Panc1 (cell line): ENCODE measurements around the gene QRICH1. TPM values are rescaled to one million over a fixed set of nuclear protein-coding genes. Genes with fewer than 3 reads are reported as not detected.

ENCODE experiments used
- ATAC-seq: fragments of 200-7000 bp; cut with Tn5 transposase; 2 replicates; pipeline ENCODE4 v1.9.1; 2020; ENCODE audit warnings: mild to moderate bottlenecking, moderate library complexity
- BruUV-seq: library from RNA; stranded (reverse); fragments of 400-500 nt; replicated peaks from 2 replicates; lab custom pipeline; 2021; lab: Mats Ljungman, UMichigan
- CTCF ChIA-PET: fragments of 300-600 bp; sonication (Branson Sonifier 250); formaldehyde crosslinking; loops from one replicate; lab custom pipeline; 2022; ENCODE audit warnings: antibody characterized with exemption; lab: Charles Lee
- POLR2A ChIA-PET: fragments of 300-600 bp; sonication (Branson Sonifier 250); formaldehyde crosslinking; loops from one replicate; lab custom pipeline; 2022; ENCODE audit warnings: antibody characterized with exemption; lab: Charles Lee
- DNase-seq: peaks from one replicate; pipeline ENCODE4 v3.0.0-alpha.2; 2010; ENCODE audit warnings: low read depth, low spot score
- H3K27ac ChIP-seq: 2 replicates; pipeline ENCODE4 v1.5.1; 2011; ENCODE audit warnings: mild to moderate bottlenecking, low read length, inconsistent platforms
- H3K27me3 ChIP-seq: fragments of 200-500 bp; sonication (Bioruptor generic); 2 replicates; pipeline ENCODE4 v1.6.0; 2014; ENCODE audit warnings: low read length, inconsistent platforms; ENCODE audit not compliant: control insufficient read depth, insufficient read depth
- H3K36me3 ChIP-seq: fragments of 200-500 bp; sonication (Bioruptor generic); 2 replicates; pipeline ENCODE4 v1.5.1; 2014; ENCODE audit warnings: inconsistent platforms, mild to moderate bottlenecking, low read length, moderate library complexity; ENCODE audit not compliant: control insufficient read depth, insufficient read depth
- H3K4me1 ChIP-seq: 2 replicates; pipeline ENCODE4 v1.5.1; 2011; ENCODE audit warnings: inconsistent platforms, mild to moderate bottlenecking, low read length, moderate library complexity; ENCODE audit not compliant: control insufficient read depth, insufficient read depth
- H3K4me3 ChIP-seq, 2 experiments: 2 replicates each; pipeline ENCODE4 v1.5.1; 2011 to 2012; ENCODE audit warnings: low read depth in 2 of 2, low read length in 2 of 2, mild to moderate bottlenecking in 2 of 2, inconsistent platforms in 1 of 2, moderate library complexity in 1 of 2
- H3K9me3 ChIP-seq: fragments of 200-500 bp; sonication (Bioruptor generic); 2 replicates; pipeline ENCODE4 v1.5.1; 2014; ENCODE audit warnings: low read depth, mild to moderate bottlenecking, inconsistent platforms, low read length, moderate library complexity; ENCODE audit not compliant: control insufficient read depth, insufficient read depth
- POLR2AphosphoS5 ChIP-seq: IDR thresholded peaks from 2 replicates; pipeline ENCODE4 v1.6.1; 2012; ENCODE audit warnings: mild to moderate bottlenecking, low read depth, low read length, moderate library complexity
- REST ChIP-seq, 2 experiments: IDR thresholded peaks; 2 replicates each; pipeline ENCODE4 v1.6.1; 2011 to 2012; ENCODE audit warnings: low read depth in 2 of 2, control low read depth in 1 of 2, low read length in 1 of 2, mild to moderate bottlenecking in 1 of 2, moderate library complexity in 1 of 2; ENCODE audit not compliant: insufficient read depth in 1 of 2
- SIN3A ChIP-seq: IDR thresholded peaks from 2 replicates; pipeline ENCODE4 v1.6.1; 2012; ENCODE audit warnings: low read depth, mild to moderate bottlenecking, low read length, moderate library complexity, borderline replicate concordance; ENCODE audit not compliant: insufficient read depth
- TCF7L2 ChIP-seq: IDR thresholded peaks from 2 replicates; pipeline ENCODE4 v1.6.1; 2011; ENCODE audit warnings: mild to moderate bottlenecking, low read depth, low read length, inconsistent platforms
- in situ Hi-C: cut with HindIII; loops from 2 replicates; pipeline ENCODE4 v1.10.0; 2016; ENCODE audit warnings: low sequenced_read_pairs, low pct_unique_long_range_greater_than_20kb
- intact Hi-C: fragments of 100-400 bp; cut with micrococcal nuclease; formaldehyde crosslinking; loops from one replicate; pipeline ENCODE4 v1.10.0; 2022; ENCODE audit not compliant: unreplicated experiment
- total RNA-seq: library from RNA; stranded (reverse); gene quantifications from one replicate; pipeline ENCODE4 v1.2.1, GENCODE V29; 2021; ENCODE audit not compliant: unreplicated experiment
- TF ChIP-seq, protein P1 (sequence below): fragments of 450-650 bp; IDR thresholded peaks from 2 replicates; pipeline ENCODE4 v1.5.1; 2017; ENCODE audit warnings: mild to moderate bottlenecking

Gene QRICH1
- total RNA-seq, 1 experiment from 2014 or later = 79.9 TPM

GRCh38 chr3:48982686-48983085 is 111.2 kb downstream of the QRICH1 start:
- Histone ChIP-seq H3K4me3 (no peak overlapping the region), H3K27ac (no peak overlapping the region), H3K27me3 (no peaks in the 10 kb centered on the region), H3K4me1 (no peaks in the 10 kb centered on the region), H3K36me3 (peaks cover 8% of the 10 kb centered on the region), H3K9me3 (no peaks in the 10 kb centered on the region)
- ChIA-PET POLR2A (no interaction called here), CTCF (no interaction called here)
- intact Hi-C loops (no loop called here), in situ Hi-C loops (no loop called here)
- TF ChIP-seq TCF7L2 (no peak), POLR2AphosphoS5 (no peak), REST (IDR thresholded peaks at IDR 0.05; ENCODE audit: insufficient read depth in 1 of 2, low read depth in 2 of 2, low read length in 1 of 2) (no peak), SIN3A (no peak)
- TF ChIP-seq, protein P1, sequence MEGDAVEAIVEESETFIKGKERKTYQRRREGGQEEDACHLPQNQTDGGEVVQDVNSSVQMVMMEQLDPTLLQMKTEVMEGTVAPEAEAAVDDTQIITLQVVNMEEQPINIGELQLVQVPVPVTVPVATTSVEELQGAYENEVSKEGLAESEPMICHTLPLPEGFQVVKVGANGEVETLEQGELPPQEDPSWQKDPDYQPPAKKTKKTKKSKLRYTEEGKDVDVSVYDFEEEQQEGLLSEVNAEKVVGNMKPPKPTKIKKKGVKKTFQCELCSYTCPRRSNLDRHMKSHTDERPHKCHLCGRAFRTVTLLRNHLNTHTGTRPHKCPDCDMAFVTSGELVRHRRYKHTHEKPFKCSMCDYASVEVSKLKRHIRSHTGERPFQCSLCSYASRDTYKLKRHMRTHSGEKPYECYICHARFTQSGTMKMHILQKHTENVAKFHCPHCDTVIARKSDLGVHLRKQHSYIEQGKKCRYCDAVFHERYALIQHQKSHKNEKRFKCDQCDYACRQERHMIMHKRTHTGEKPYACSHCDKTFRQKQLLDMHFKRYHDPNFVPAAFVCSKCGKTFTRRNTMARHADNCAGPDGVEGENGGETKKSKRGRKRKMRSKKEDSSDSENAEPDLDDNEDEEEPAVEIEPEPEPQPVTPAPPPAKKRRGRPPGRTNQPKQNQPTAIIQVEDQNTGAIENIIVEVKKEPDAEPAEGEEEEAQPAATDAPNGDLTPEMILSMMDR = no peak
- DNase-seq (no peak), ATAC-seq (no peak)
- no TSS peak for BruUV-seq

DNA sequence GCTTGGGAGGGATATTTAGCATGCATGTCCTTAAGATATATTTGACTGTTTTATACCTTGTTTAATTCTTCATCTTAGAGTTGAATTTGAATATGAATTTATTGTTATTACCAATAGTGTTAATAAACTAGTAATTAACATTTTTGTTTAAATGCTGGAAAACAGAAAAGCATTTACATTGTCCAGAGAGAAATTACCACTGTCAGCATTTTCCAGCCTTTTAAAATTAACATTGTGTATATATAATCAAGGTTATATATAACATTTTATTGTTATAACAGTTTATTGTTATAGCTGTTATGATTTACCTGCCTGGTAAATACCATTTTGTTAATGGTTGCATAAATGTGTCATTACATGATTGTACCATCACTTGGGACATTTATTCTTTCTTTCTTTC is 111.9 kb downstream of the QRICH1 start:
- TF ChIP-seq, protein P1 = no peak
- TF ChIP-seq TCF7L2 (no peak), SIN3A (no peak), REST (IDR thresholded peaks at IDR 0.05; ENCODE audit: insufficient read depth in 1 of 2, low read depth in 2 of 2, low read length in 1 of 2) (no peak), POLR2AphosphoS5 (no peak)
- H3K36me3 ChIP-seq = peaks cover 8% of the 10 kb centered on the region
- ATAC-seq = no peak

More for the DNA sequence above, 111.9 kb downstream of the QRICH1 start:
- no TSS peak for BruUV-seq
- CTCF ChIA-PET = no interaction called here
- Histone ChIP-seq H3K4me1 (no peaks in the 10 kb centered on the region), H3K4me3 (no peak overlapping the region), H3K27me3 (no peaks in the 10 kb centered on the region), H3K27ac (no peak overlapping the region), H3K9me3 (no peaks in the 10 kb centered on the region)
- DNase-seq = no peak
- POLR2A ChIA-PET = no interaction called here
- intact Hi-C loops = no loop called here
- in situ Hi-C loops = no loop called here
